ENCODE data around the gene AATK.
"Not testable (repeated sequence)": the region's sequence is repeated elsewhere in the genome, so short reads cannot be mapped to it uniquely, and the experiment has no call there.

The AATK gene

GRCh38 chr17:81091774-81092517, 74.1 kb downstream of the AATK start:
- DNase-seq (ENCODE audit: low spot score): no peak

- DNase-seq (ENCODE audit: low spot score): no peak
Measured at GRCh38 chr17:81091154-81091553, 74.9 kb downstream of the AATK start.

- DNase-seq (ENCODE audit: low spot score): no peak
Measured at GRCh38 chr17:81090361-81091136, 75.5 kb downstream of the AATK start.

GRCh38 chr17:81086789-81087551, 79.1 kb downstream of the AATK start:
- DNase-seq (ENCODE audit: low spot score): no peak

- DNase-seq (ENCODE audit: low spot score): no peak
Measured at GRCh38 chr17:81085420-81085911, 80.6 kb downstream of the AATK start.

- DNase-seq (ENCODE audit: low spot score): no peak
Measured at GRCh38 chr17:81084680-81085419, 81.2 kb downstream of the AATK start.

GRCh38 chr17:81083125-81083765, 82.8 kb downstream of the AATK start:
- DNase-seq (ENCODE audit: low spot score): no peak

GRCh38 chr17:81082177-81083073, 83.6 kb downstream of the AATK start:
- no peak for DNase-seq (ENCODE audit: low spot score)

- DNase-seq (ENCODE audit: low spot score): no peak
Measured at GRCh38 chr17:81081222-81082176, 84.5 kb downstream of the AATK start.

GRCh38 chr17:81080019-81080418, 86.0 kb downstream of the AATK start:
- DNase-seq (ENCODE audit: low spot score): no peak

GRCh38 chr17:81078026-81078913, 87.8 kb downstream of the AATK start:
- DNase-seq (ENCODE audit: low spot score): not testable (repeated sequence)

GRCh38 chr17:81076141-81076679, 89.8 kb downstream of the AATK start:
- DNase-seq (ENCODE audit: low spot score): no peak

- no peak for DNase-seq (ENCODE audit: low spot score)
Measured at GRCh38 chr17:81075307-81075706, 90.7 kb downstream of the AATK start.

- DNase-seq (ENCODE audit: low spot score): no peak
Measured at GRCh38 chr17:81074875-81075274, 91.1 kb downstream of the AATK start.

- no peak for DNase-seq (ENCODE audit: low spot score)
Measured at GRCh38 chr17:81073967-81074839, 91.8 kb downstream of the AATK start.

Data from hepatic stellate cell (primary cell).